Esophagus muscularis mucosa (tissue), 4 donors: Measurements from ENCODE around the gene LCE6A. TPM values are rescaled to one million over a fixed set of nuclear protein-coding genes. Genes with fewer than 3 reads are reported as not detected.

Experiments used
- DNase-seq: peaks from one replicate; pipeline ENCODE4 v3.0.0-alpha.2; 2017; ENCODE audit errors: extremely low spot score
- H3K27ac ChIP-seq, 4 donors: fragments of 200-600 bp; sonication (generic); replicated peaks in 1 of 4; 1 replicate in 3 of 4; 2 replicates in 1 of 4; pipeline ENCODE4 v1.5.1; 2016 to 2019; ENCODE audit warnings: mild to moderate bottlenecking in 1 of 4
- H3K27me3 ChIP-seq, 4 donors: fragments of 200-600 bp; sonication (generic); one replicate each; pipeline versions ENCODE4 v1.5.1 to v1.6.0; 2016 to 2019
- H3K36me3 ChIP-seq, 4 donors: fragments of 200-600 bp; sonication (generic); one replicate each; pipeline ENCODE4 v1.5.1; 2016 to 2019
- H3K4me1 ChIP-seq, 4 donors: fragments of 200-600 bp; sonication (generic); one replicate each; pipeline ENCODE4 v1.5.1; 2016 to 2019
- H3K4me3 ChIP-seq, 4 donors: fragments of 200-600 bp; sonication (generic); 1 replicate in 2 of 4; 2 replicates in 2 of 4; pipeline ENCODE4 v1.5.1; 2016 to 2019; ENCODE audit warnings: mild to moderate bottlenecking in 4 of 4, moderate library complexity in 1 of 4
- H3K9me3 ChIP-seq, 4 donors: fragments of 200-600 bp; sonication (generic); 1 replicate in 3 of 4; 2 replicates in 1 of 4; pipeline ENCODE4 v1.5.1; 2016 to 2019
- CTCF ChIP-seq, 3 experiments: fragments of 200-600 bp in 2 of 3; fragments of 450-650 bp in 1 of 3; sonication (generic) in 2 of 3; IDR thresholded peaks; one replicate each; pipeline ENCODE4 v1.5.1; 2017 to 2019; ENCODE audit warnings: antibody characterized with exemption in 3 of 3, mild to moderate bottlenecking in 2 of 3, moderate library complexity in 1 of 3
- EP300 ChIP-seq: sonication (generic); formaldehyde crosslinking; IDR thresholded peaks from one replicate; pipeline ENCODE4 v1.6.1; 2017; ENCODE audit warnings: antibody characterized with exemption
- POLR2A ChIP-seq: fragments of 450-650 bp; IDR thresholded peaks from one replicate; pipeline ENCODE4 v1.6.1; 2017; ENCODE audit warnings: antibody characterized with exemption, moderate library complexity, mild to moderate bottlenecking, low read depth
- POLR2AphosphoS5 ChIP-seq, 2 donors: sonication (generic); formaldehyde crosslinking; IDR thresholded peaks; one replicate each; pipeline ENCODE4 v1.6.1; 2017; ENCODE audit warnings: antibody characterized with exemption in 2 of 2
- WGBS: methylation state at CpG from one replicate; pipeline ENCODE4 v1.1.5; 2018; 5-methylcytosine and 5-hydroxymethylcytosine counted together
- intact Hi-C: fragments of 100-400 bp; cut with DNase I; formaldehyde crosslinking; loops from one replicate; pipeline ENCODE4 v1.15.1; 2023
- total RNA-seq, 4 donors: library from RNA; depleted of rRNA; stranded (reverse); fragments of >200 nt; gene quantifications; one replicate each; pipeline versions ENCODE4 v1.1.0 to v1.2.1, GENCODE V29; 2016

The LCE6A gene
- total RNA-seq, 4 donors from 2014 or later, result not detected

GRCh38 chr1:152824964-152825363, 17.7 kb upstream of the LCE6A start:
- no peaks in the 10 kb centered on the region for H3K9me3 ChIP-seq
- DNase-seq, result no peak
- H3K4me1 ChIP-seq, result no peaks in the 10 kb centered on the region
- H3K36me3 ChIP-seq, result no peaks in the 10 kb centered on the region
- TF ChIP-seq EP300, result no peak
- no peak for TF ChIP-seq POLR2A
- TF ChIP-seq CTCF (IDR thresholded peaks at IDR 0.05), result no peak
- TF ChIP-seq POLR2AphosphoS5 (IDR thresholded peaks at IDR 0.05), result no peak
- peaks cover 0 to 6% (median 0%) of the 10 kb centered on the region in 4 donors for H3K27me3 ChIP-seq
- intact Hi-C loops, result no loop called here
- H3K27ac ChIP-seq, result no peak overlapping the region
- no peak overlapping the region for H3K4me3 ChIP-seq

GRCh38 chr1:152827173-152827572, 15.5 kb upstream of the LCE6A start, which contains the start of gene LCE1A:
LCE1A (plus strand) TSS chr1:152827473; CDS start chr1:152827473, 0 bp downstream.
- TF ChIP-seq EP300 (no peak), CTCF (IDR thresholded peaks at IDR 0.05) (no peak), POLR2AphosphoS5 (IDR thresholded peaks at IDR 0.05) (no peak), POLR2A (no peak)
- Histone ChIP-seq H3K27ac (no peak within 1 kb of the TSS), H3K36me3 (no peaks in the 10 kb centered on the region)

DNA sequence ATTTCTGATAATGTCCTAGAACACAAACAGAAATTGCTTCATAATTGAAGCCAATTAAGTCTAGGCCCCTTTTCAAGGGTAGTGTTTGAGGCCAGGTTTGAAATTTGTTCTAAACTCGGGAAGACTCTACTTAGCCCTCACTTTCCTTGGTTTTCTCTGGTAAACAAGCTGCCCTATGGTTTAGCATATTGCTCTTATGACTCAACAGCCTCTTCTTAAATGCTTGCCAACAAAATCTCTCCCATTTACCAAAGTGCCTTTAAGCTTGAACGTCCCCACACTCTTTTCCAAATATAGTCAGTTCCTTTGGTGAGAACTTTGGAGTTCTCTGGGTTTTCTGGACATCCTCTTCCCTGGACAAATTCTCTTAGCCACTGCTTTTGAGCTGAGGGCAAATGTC, 5.8 kb upstream of the LCE6A start:
- Histone ChIP-seq H3K4me3 (no peak overlapping the region), H3K27me3 (no peaks in the 10 kb centered on the region), H3K27ac (no peak overlapping the region), H3K36me3 (no peaks in the 10 kb centered on the region), H3K9me3 (no peaks in the 10 kb centered on the region), H3K4me1 (no peaks in the 10 kb centered on the region)
- TF ChIP-seq POLR2AphosphoS5 (IDR thresholded peaks at IDR 0.05), result no peak
- TF ChIP-seq POLR2A, result no peak
- no peak for TF ChIP-seq EP300
- TF ChIP-seq CTCF (IDR thresholded peaks at IDR 0.05), result no peak
- DNase-seq, result no peak
- WGBS, result 61% methylated on average over 2 of the region's 2 CpGs
- intact Hi-C loops, result no loop called here

More at GRCh38 chr1:152827173-152827572, 15.5 kb upstream of the LCE6A start, which contains the start of gene LCE1A:
- intact Hi-C loops, result no loop called here
- DNase-seq, result no peak
- no peaks in the 10 kb centered on the region for H3K9me3 ChIP-seq
- H3K4me1 ChIP-seq, result no peaks in the 10 kb centered on the region
- WGBS, result 85% methylated on average over 2 of the region's 2 CpGs
- H3K27me3 ChIP-seq, result peaks cover 0 to 6% (median 0%) of the 10 kb centered on the region in 4 donors
- H3K4me3 ChIP-seq, result no peak within 1 kb of the TSS

DNA sequence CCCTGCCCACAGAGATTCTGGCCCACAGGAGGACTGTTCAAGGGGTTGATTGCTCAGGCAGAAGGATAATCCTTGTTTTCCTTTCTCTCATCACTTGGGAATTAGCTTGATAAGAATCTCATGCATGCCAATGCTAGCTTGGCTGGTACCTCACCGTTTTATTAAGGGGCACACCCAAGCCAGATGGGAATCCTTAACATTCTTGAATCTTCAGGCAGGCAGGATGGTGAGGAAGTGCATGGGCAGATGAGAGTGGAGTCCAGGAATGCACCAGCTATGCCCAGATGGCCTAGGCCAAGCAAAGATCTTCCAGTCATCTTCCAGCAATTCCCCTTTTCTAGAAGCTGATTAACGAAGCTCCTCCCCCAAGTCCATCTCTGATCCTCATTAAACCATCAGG, 13.0 kb downstream of the LCE6A start:
- no peak overlapping the region for H3K27ac ChIP-seq
- WGBS, result 80% methylated on average over 2 of the region's 2 CpGs
- DNase-seq, result peak; percentile 77
- peaks cover 0 to 8% (median 2%) of the 10 kb centered on the region in 4 donors for H3K4me1 ChIP-seq
- H3K4me3 ChIP-seq, result no peak overlapping the region
- H3K36me3 ChIP-seq, result no peaks in the 10 kb centered on the region
- no peak for TF ChIP-seq POLR2AphosphoS5 (IDR thresholded peaks at IDR 0.05)
- TF ChIP-seq CTCF (IDR thresholded peaks at IDR 0.05), result no peak
- TF ChIP-seq POLR2A, result no peak
- TF ChIP-seq EP300, result no peak
- intact Hi-C loops, result no loop called here
- no peaks in the 10 kb centered on the region for H3K27me3 ChIP-seq
- no peaks in the 10 kb centered on the region for H3K9me3 ChIP-seq

DNA sequence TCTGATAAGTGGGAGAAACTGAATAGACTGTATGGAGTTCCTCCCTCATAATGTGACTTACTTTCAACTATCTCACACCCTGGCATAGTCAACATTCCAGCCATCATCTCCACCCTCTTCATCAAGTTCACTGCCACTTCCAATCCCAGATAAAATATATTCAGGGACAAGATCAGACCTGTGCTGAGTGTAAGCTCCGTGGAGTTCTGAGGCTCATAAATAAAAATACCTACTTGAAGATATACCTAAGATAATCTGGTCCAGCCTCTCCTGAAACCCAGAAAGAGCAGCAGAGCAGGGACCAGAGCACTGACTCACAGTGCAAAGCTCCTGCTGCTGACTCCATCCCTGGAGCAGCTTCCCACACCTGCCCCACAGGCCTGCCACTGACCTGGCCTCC, 15.4 kb downstream of the LCE6A start:
- Histone ChIP-seq H3K27ac (no peak overlapping the region), H3K9me3 (no peaks in the 10 kb centered on the region), H3K4me3 (no peak overlapping the region), H3K4me1 (peaks cover 0 to 32% (median 22%) of the 10 kb centered on the region in 4 donors), H3K36me3 (no peaks in the 10 kb centered on the region), H3K27me3 (no peaks in the 10 kb centered on the region)
- intact Hi-C loops, result no loop called here
- peak; percentile 26 for DNase-seq
- WGBS, result 67% methylated on average over 1 of the region's 1 CpG
- TF ChIP-seq EP300 (no peak), CTCF (IDR thresholded peaks at IDR 0.05) (no peak), POLR2AphosphoS5 (IDR thresholded peaks at IDR 0.05) (no peak)
